H9 (cell line): ENCODE results near the gene CREB3L2. TPM values are rescaled to one million over a fixed set of nuclear protein-coding genes. Genes with fewer than 3 reads are reported as not detected.

Source experiments
- DNase-seq: peaks from one replicate; pipeline ENCODE4 v3.0.0-alpha.2; 2017
- H2AFZ ChIP-seq: one replicate; pipeline ENCODE4 v1.6.1; 2013; ENCODE audit warnings: mild to moderate bottlenecking, low read length, control low read depth, moderate library complexity
- H2AK5ac ChIP-seq: 2 replicates; pipeline ENCODE4 v1.6.1; 2013; ENCODE audit warnings: low read length, control low read depth, mixed read lengths; ENCODE audit not compliant: insufficient read length
- H2BK120ac ChIP-seq: one replicate; pipeline ENCODE4 v1.6.1; 2013; ENCODE audit warnings: low read depth, mild to moderate bottlenecking, low read length, control low read depth, inconsistent platforms; ENCODE audit not compliant: poor library complexity, severe bottlenecking
- H2BK12ac ChIP-seq: 2 replicates; pipeline ENCODE4 v1.6.1; 2013; ENCODE audit warnings: low read length, control low read depth, mixed read lengths, low read depth; ENCODE audit not compliant: insufficient read length
- H2BK15ac ChIP-seq: 2 replicates; pipeline ENCODE4 v1.6.1; 2013; ENCODE audit warnings: low read depth, low read length, control low read depth
- H2BK20ac ChIP-seq: one replicate; pipeline ENCODE4 v1.6.1; 2013; ENCODE audit warnings: low read depth, mild to moderate bottlenecking, low read length, control low read depth, inconsistent platforms; ENCODE audit not compliant: poor library complexity, severe bottlenecking
- H2BK5ac ChIP-seq: 2 replicates; pipeline ENCODE4 v1.6.1; 2013; ENCODE audit warnings: low read length, control low read depth, mixed read lengths; ENCODE audit not compliant: insufficient read length
- H3K14ac ChIP-seq: 2 replicates; pipeline ENCODE4 v1.6.1; 2013; ENCODE audit warnings: low read length, control low read depth; ENCODE audit not compliant: insufficient read depth
- H3K18ac ChIP-seq: 2 replicates; pipeline ENCODE4 v1.6.1; 2013; ENCODE audit warnings: low read depth, mild to moderate bottlenecking, mixed read lengths, low read length, control low read depth; ENCODE audit not compliant: insufficient read length
- H3K23ac ChIP-seq: 2 replicates; pipeline ENCODE4 v1.6.1; 2013; ENCODE audit warnings: low read length, control low read depth, mixed read lengths, low read depth; ENCODE audit not compliant: insufficient read length
- H3K23me2 ChIP-seq: 2 replicates; pipeline ENCODE4 v1.6.1; 2013; ENCODE audit warnings: low read depth, mild to moderate bottlenecking, mixed read lengths, low read length, control low read depth; ENCODE audit not compliant: insufficient read length, poor library complexity, severe bottlenecking
- H3K27ac ChIP-seq: 2 replicates; pipeline ENCODE4 v1.5.1; 2013; ENCODE audit warnings: low read length, control low read depth, mixed read lengths, low read depth; ENCODE audit not compliant: insufficient read length
- H3K27me3 ChIP-seq: 2 replicates; pipeline ENCODE4 v1.6.1; 2013; ENCODE audit warnings: low read length, control low read depth, inconsistent platforms; ENCODE audit not compliant: insufficient read depth
- H3K4ac ChIP-seq: 2 replicates; pipeline ENCODE4 v1.6.1; 2013; ENCODE audit warnings: low read depth, mild to moderate bottlenecking, control low read depth, inconsistent platforms, low read length, moderate library complexity
- H3K4me1 ChIP-seq: 2 replicates; pipeline ENCODE4 v1.6.1; 2013; ENCODE audit warnings: low read length, control low read depth, inconsistent platforms; ENCODE audit not compliant: insufficient read depth
- H3K4me2 ChIP-seq: 2 replicates; pipeline ENCODE4 v1.6.1; 2013; ENCODE audit warnings: low read length, control low read depth, mixed read lengths; ENCODE audit not compliant: insufficient read length, insufficient read depth
- H3K56ac ChIP-seq: 2 replicates; pipeline ENCODE4 v1.6.1; 2013; ENCODE audit warnings: low read depth, mild to moderate bottlenecking, mixed read lengths, low read length, control low read depth; ENCODE audit not compliant: insufficient read length
- H3K79me1 ChIP-seq: 2 replicates; pipeline ENCODE4 v1.6.1; 2013; ENCODE audit warnings: low read depth, mild to moderate bottlenecking, moderate library complexity, low read length, control low read depth, inconsistent platforms; ENCODE audit not compliant: insufficient read depth, poor library complexity, severe bottlenecking
- H3K79me2 ChIP-seq: 2 replicates; pipeline ENCODE4 v1.6.1; 2013; ENCODE audit warnings: low read length, control low read depth, inconsistent platforms; ENCODE audit not compliant: insufficient read depth
- H3K9ac ChIP-seq: 2 replicates; pipeline ENCODE4 v1.6.1; 2013; ENCODE audit warnings: low read length, control low read depth, mixed read lengths; ENCODE audit not compliant: insufficient read length; ENCODE audit errors: extremely low read depth
- H3K9me3 ChIP-seq: one replicate; pipeline ENCODE4 v1.6.1; 2013; ENCODE audit warnings: low read depth, low read length, inconsistent platforms; ENCODE audit not compliant: control insufficient read depth
- H3T11ph ChIP-seq: one replicate; pipeline ENCODE4 v1.6.1; 2013; ENCODE audit warnings: mild to moderate bottlenecking, low read length, control low read depth, inconsistent platforms
- H4K20me1 ChIP-seq: one replicate; pipeline ENCODE4 v1.6.1; 2013; ENCODE audit not compliant: control insufficient read depth, insufficient read length, insufficient read depth
- H4K5ac ChIP-seq: 2 replicates; pipeline ENCODE4 v1.6.1; 2013; ENCODE audit warnings: low read depth, mild to moderate bottlenecking, mixed read lengths, low read length, control low read depth; ENCODE audit not compliant: insufficient read length
- H4K8ac ChIP-seq: replicated peaks from 2 replicates; pipeline ENCODE4 v1.6.1; 2013; ENCODE audit warnings: low read length, control low read depth, mixed read lengths, low read depth; ENCODE audit not compliant: insufficient read length
- H4K91ac ChIP-seq: 2 replicates; pipeline ENCODE4 v1.6.1; 2013; ENCODE audit warnings: low read depth, mild to moderate bottlenecking, moderate library complexity, mixed read lengths, low read length, control low read depth; ENCODE audit not compliant: insufficient read length
- H3K27ac Mint-ChIP-seq, 3 experiments: 2 replicates in 2 of 3; 3 replicates in 1 of 3; pipeline ENCODE4 v1.8.0; 2020 to 2021; ENCODE audit warnings: mixed read lengths in 3 of 3, mild to moderate bottlenecking in 1 of 3, moderate library complexity in 1 of 3
- H3K27me3 Mint-ChIP-seq: 2 replicates; pipeline ENCODE4 v1.8.0; 2021; ENCODE audit warnings: low read depth, mild to moderate bottlenecking, moderate library complexity, mixed read lengths
- H3K36me3 Mint-ChIP-seq, 3 experiments: 2 replicates in 2 of 3; 3 replicates in 1 of 3; pipeline ENCODE4 v1.8.0; 2020 to 2021; ENCODE audit warnings: low read depth in 3 of 3, mixed read lengths in 3 of 3; ENCODE audit not compliant: insufficient read depth in 1 of 3
- H3K4me1 Mint-ChIP-seq, 2 experiments: 2 replicates each; pipeline ENCODE4 v1.8.0; 2020; ENCODE audit warnings: mixed read lengths in 2 of 2
- H3K4me3 Mint-ChIP-seq, 2 experiments: 2 replicates in 1 of 2; 3 replicates in 1 of 2; pipeline ENCODE4 v1.8.0; 2020 to 2021; ENCODE audit warnings: mild to moderate bottlenecking in 2 of 2, mixed read lengths in 2 of 2, moderate library complexity in 1 of 2
- H3K9me3 Mint-ChIP-seq, 2 experiments: 2 replicates in 1 of 2; 3 replicates in 1 of 2; pipeline ENCODE4 v1.8.0; 2020; ENCODE audit warnings: mild to moderate bottlenecking in 2 of 2, mixed read lengths in 2 of 2, moderate library complexity in 1 of 2
- CTCF ChIP-seq: fragments of 200-600 bp; sonication (generic); conservative IDR thresholded peaks from 3 replicates; pipeline ENCODE4 v1.8.0; 2021; ENCODE audit warnings: antibody characterized with exemption, mild to moderate bottlenecking
- WGBS: extraction: QIAGEN DNeasy Blood & Tissue Kit; methylation state at CpG from one replicate; pipeline ENCODE4 v1.1.7; 2013; ENCODE audit warnings: missing lambda C conversion rate, low lambda C conversion rate, mixed read lengths; ENCODE audit not compliant: insufficient read length; ENCODE audit errors: extremely low coverage; 5-methylcytosine and 5-hydroxymethylcytosine counted together
- total RNA-seq: library from RNA; stranded (reverse); gene quantifications from 2 replicates; pipeline ENCODE4 v1.2.1, GENCODE V29; 2021

The CREB3L2 gene
- total RNA-seq, 1 experiment from 2014 or later = 60.7 TPM

- H3K14ac ChIP-seq = no peak overlapping the region
- H3K9me3 Mint-ChIP-seq = peaks cover 57 to 67% of the 10 kb centered on the region in 2 experiments
- 100% methylated on average over 1 of the region's 2 CpGs for WGBS
Measured at GRCh38 chr7:138036135-138036534, 34.2 kb upstream of the CREB3L2 start.

More at GRCh38 chr7:138036135-138036534, 34.2 kb upstream of the CREB3L2 start:
- Histone ChIP-seq H3K79me2 (no peaks in the 10 kb centered on the region), H3K23me2 (no peaks in the 10 kb centered on the region), H3K9me3 (peaks cover 13% of the 10 kb centered on the region), H2BK5ac (no peak overlapping the region), H3K4ac (no peak overlapping the region), H2BK120ac (no peak overlapping the region), H2AFZ (no peak overlapping the region), H3K27me3 (no peaks in the 10 kb centered on the region), H3K4me1 (no peaks in the 10 kb centered on the region), H3T11ph (no peak overlapping the region), H4K5ac (no peak overlapping the region), H4K8ac (no peak overlapping the region), H2AK5ac (no peak overlapping the region), H4K91ac (no peak overlapping the region), H2BK15ac (no peak overlapping the region), H3K4me2 (no peak overlapping the region), H3K23ac (no peak overlapping the region), H4K20me1 (no peaks in the 10 kb centered on the region), H3K56ac (no peak overlapping the region), H3K9ac (no peak overlapping the region), H2BK12ac (no peak overlapping the region), H3K27ac (no peak overlapping the region), H2BK20ac (no peak overlapping the region), H3K79me1 (no peaks in the 10 kb centered on the region), H3K18ac (no peak overlapping the region)
- TF ChIP-seq CTCF = no peak
- peaks cover 35 to 57% (median 46%) of the 10 kb centered on the region in 3 experiments for H3K36me3 Mint-ChIP-seq
- peaks cover 16% of the 10 kb centered on the region in 2 experiments for H3K4me1 Mint-ChIP-seq
- H3K27me3 Mint-ChIP-seq = no peaks in the 10 kb centered on the region; the same call in 1 of the 2 replicates
- DNase-seq = no peak
- H3K27ac Mint-ChIP-seq = no peak overlapping the region
- H3K4me3 Mint-ChIP-seq = no peak overlapping the region
